Fibroblast of lung (primary cell): ENCODE results near the gene SUMF2. TPM values are rescaled to one million over a fixed set of nuclear protein-coding genes. Genes with fewer than 3 reads are reported as not detected.
"Not testable (repeated sequence)": the region's sequence is repeated elsewhere in the genome, so short reads cannot be mapped to it uniquely, and the experiment has no call there.

ENCODE experiments used
- DNase-seq, 2 donors: peaks; one replicate each; pipeline versions ENCODE4 v3.0.0 to v3.0.0-alpha.2; 2010; ENCODE audit warnings: low read depth in 2 of 2
- H2AFZ ChIP-seq: 2 replicates; pipeline ENCODE4 v1.5.1; 2012; ENCODE audit warnings: low read length, control low read depth, inconsistent platforms
- H3K27ac ChIP-seq: 2 replicates; pipeline ENCODE4 v1.5.1; 2011; ENCODE audit warnings: low read length, control low read depth; ENCODE audit not compliant: insufficient read depth
- H3K27me3 ChIP-seq: 2 replicates; pipeline ENCODE4 v1.5.1; 2011; ENCODE audit warnings: mild to moderate bottlenecking, low read length; ENCODE audit not compliant: control insufficient read depth, insufficient read depth
- H3K36me3 ChIP-seq: 2 replicates; pipeline ENCODE4 v1.5.1; 2011; ENCODE audit warnings: low read length; ENCODE audit not compliant: control insufficient read depth, insufficient read depth
- H3K4me1 ChIP-seq: 2 replicates; pipeline ENCODE4 v1.5.1; 2011; ENCODE audit warnings: low read length; ENCODE audit not compliant: control insufficient read depth, insufficient read depth; ENCODE audit errors: extremely low read depth
- H3K4me2 ChIP-seq: 2 replicates; pipeline ENCODE4 v1.5.1; 2011; ENCODE audit warnings: low read length, control low read depth; ENCODE audit not compliant: insufficient read depth; ENCODE audit errors: extremely low read depth
- H3K4me3 ChIP-seq, 4 experiments: fragments of 200-600 bp in 1 of 4; sonication (generic) in 1 of 4; replicated peaks in 1 of 4; 2 replicates each; pipeline ENCODE4 v1.5.1; 2011 to 2016; ENCODE audit warnings: low read length in 4 of 4, low read depth in 3 of 4, mild to moderate bottlenecking in 3 of 4, control low read depth in 2 of 4, inconsistent platforms in 1 of 4, mixed read lengths in 1 of 4; ENCODE audit not compliant: insufficient read depth in 1 of 4; ENCODE audit errors: control extremely low read depth in 1 of 4
- H3K79me2 ChIP-seq: 2 replicates; pipeline ENCODE4 v1.5.1; 2012; ENCODE audit warnings: mild to moderate bottlenecking, low read length, inconsistent platforms; ENCODE audit not compliant: control insufficient read depth, insufficient read depth
- H3K9ac ChIP-seq: 2 replicates; pipeline ENCODE4 v1.5.1; 2011; ENCODE audit warnings: mild to moderate bottlenecking, low read length, control low read depth; ENCODE audit not compliant: insufficient read depth
- H3K9me3 ChIP-seq: 2 replicates; pipeline ENCODE4 v1.5.1; 2012; ENCODE audit warnings: low read depth, low read length; ENCODE audit not compliant: control insufficient read depth, insufficient read depth
- H4K20me1 ChIP-seq: 2 replicates; pipeline ENCODE4 v1.5.1; 2011; ENCODE audit warnings: low read length; ENCODE audit not compliant: control insufficient read depth, insufficient read depth; ENCODE audit errors: extremely low read depth
- EZH2 ChIP-seq: IDR thresholded peaks from 2 replicates; pipeline ENCODE4 v1.5.1; 2012; ENCODE audit warnings: low read length, control low read depth, mild to moderate bottlenecking; ENCODE audit errors: missing control alignments
- polyA plus RNA-seq, 2 donors: library from polyadenylated mRNA; depleted of rRNA in 1 of 2; stranded (reverse) in 1 of 2; unstranded in 1 of 2; fragments of >200 nt; gene quantifications; 2 replicates each; pipeline ENCODE4 v1.2.1, GENCODE V29; 2011 to 2012; ENCODE audit warnings: missing spikeins in 1 of 2
- total RNA-seq: library from RNA; depleted of rRNA; stranded (reverse); fragments of >200 nt; gene quantifications from 2 replicates; pipeline ENCODE4 v1.2.1, GENCODE V29; 2014
- TF ChIP-seq, protein P1 (sequence below), 2 donors: IDR thresholded peaks in 1 of 2; conservative IDR thresholded peaks in 1 of 2; 1 replicate in 1 of 2; 2 replicates in 1 of 2; pipeline ENCODE4 v1.5.1; 2011 to 2012; ENCODE audit warnings: low read length in 2 of 2, control low read depth in 1 of 2, inconsistent platforms in 1 of 2, low read depth in 1 of 2, mild to moderate bottlenecking in 1 of 2

Gene SUMF2
- total and polyA plus RNA-seq, 2 donors (not counting 1 experiment from before 2014, with no cell fraction given), result 118 to 229 TPM

DNA sequence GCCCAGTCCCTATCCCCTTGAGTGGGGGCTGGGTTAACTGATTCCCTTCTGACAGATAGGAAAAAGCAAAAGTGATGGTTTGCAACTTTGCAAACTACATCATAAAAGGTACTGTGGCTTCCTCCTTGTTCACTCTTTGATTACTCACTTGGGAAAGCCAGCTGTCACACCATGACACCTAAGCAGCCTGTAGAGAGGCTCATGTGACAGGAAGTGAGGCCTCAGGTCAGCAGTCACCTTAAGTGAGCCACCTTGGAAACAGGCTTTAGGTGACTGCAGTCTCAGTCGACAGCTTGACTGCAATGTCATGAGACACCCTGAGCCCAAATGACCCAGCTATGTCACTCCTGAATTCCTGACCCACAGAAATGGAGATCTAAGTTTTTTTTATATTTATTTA, 46.5 kb downstream of the SUMF2 start:
- H2AFZ ChIP-seq, result no peak overlapping the region
- no peak for DNase-seq
- H3K79me2 ChIP-seq, result peaks cover 6% of the 10 kb centered on the region
- H3K27ac ChIP-seq, result no peak overlapping the region
- no peak overlapping the region for H3K4me2 ChIP-seq
- H3K9me3 ChIP-seq, result no peaks in the 10 kb centered on the region
- H3K4me3 ChIP-seq, result no peak overlapping the region
- H3K27me3 ChIP-seq, result no peaks in the 10 kb centered on the region
- H3K4me1 ChIP-seq, result no peaks in the 10 kb centered on the region
- H3K9ac ChIP-seq, result no peak overlapping the region
- TF ChIP-seq, protein P1, sequence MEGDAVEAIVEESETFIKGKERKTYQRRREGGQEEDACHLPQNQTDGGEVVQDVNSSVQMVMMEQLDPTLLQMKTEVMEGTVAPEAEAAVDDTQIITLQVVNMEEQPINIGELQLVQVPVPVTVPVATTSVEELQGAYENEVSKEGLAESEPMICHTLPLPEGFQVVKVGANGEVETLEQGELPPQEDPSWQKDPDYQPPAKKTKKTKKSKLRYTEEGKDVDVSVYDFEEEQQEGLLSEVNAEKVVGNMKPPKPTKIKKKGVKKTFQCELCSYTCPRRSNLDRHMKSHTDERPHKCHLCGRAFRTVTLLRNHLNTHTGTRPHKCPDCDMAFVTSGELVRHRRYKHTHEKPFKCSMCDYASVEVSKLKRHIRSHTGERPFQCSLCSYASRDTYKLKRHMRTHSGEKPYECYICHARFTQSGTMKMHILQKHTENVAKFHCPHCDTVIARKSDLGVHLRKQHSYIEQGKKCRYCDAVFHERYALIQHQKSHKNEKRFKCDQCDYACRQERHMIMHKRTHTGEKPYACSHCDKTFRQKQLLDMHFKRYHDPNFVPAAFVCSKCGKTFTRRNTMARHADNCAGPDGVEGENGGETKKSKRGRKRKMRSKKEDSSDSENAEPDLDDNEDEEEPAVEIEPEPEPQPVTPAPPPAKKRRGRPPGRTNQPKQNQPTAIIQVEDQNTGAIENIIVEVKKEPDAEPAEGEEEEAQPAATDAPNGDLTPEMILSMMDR (conservative IDR thresholded peaks at IDR 0.05 in 1 of 2, IDR thresholded peaks at IDR 0.05 in 1 of 2; ENCODE audit: low read depth in 1 of 2, low read length in 2 of 2), result no peak
- TF ChIP-seq EZH2, result no peak
- H4K20me1 ChIP-seq, result no peaks in the 10 kb centered on the region
- H3K36me3 ChIP-seq, result no peaks in the 10 kb centered on the region

DNA sequence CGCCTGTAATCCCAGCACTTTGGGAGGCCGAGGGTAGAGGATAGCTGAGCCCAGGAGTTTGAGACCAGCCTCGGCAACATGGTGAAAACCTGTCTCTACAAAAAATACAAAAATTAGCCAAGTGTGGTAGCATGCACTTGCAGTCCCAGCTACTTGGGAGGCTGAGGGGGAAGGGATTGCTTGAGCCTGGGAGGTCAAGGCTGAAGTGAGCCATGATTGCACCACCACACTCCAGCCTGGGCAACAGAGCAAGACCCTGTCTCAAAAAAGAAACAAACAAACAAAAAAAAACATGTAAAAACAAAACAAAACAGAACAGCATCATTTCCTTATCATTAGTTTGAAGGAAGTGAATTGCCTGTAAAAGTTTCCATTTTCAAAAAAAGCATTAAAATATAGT, 48.2 kb downstream of the SUMF2 start:
- not testable (repeated sequence) for H3K36me3 ChIP-seq, H3K27ac ChIP-seq, H3K4me3 ChIP-seq, H3K4me2 ChIP-seq, H3K9ac ChIP-seq, H3K4me1 ChIP-seq, H2AFZ ChIP-seq, DNase-seq, H4K20me1 ChIP-seq, H3K27me3 ChIP-seq, H3K79me2 ChIP-seq, H3K9me3 ChIP-seq

DNA sequence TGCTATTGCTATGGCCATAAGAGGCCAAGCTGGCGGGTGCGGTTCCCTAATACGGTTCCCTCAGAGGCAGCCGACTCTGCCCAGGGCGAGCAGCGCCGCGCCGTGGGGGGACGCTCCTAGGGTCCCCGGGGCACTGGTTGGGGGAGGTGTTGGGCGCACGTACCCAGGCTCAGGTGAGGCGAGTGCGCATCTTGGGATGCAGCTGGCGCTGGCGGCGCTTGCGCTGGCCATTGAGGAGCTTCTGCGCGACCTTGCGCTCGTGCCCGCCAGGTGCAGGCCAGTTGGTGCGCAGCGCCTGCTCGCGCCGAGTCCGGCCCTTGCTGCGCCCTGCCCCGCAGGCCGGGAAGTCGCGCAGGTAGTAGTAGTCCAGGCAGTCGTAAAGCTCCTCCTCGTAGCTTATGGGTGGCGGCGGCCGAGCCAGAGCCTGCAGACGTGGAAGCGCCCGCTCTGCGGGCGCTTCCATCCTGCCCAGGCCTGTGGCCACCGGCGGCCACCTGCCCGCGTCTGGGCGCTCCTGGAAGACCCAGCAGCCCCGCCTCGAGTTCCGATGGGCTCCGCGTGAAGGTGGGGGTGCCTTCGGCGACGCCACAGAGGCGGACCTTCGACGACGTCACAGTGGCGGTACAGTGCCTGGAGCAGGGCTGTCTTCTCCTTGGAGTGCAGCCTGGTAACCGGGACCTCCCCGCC, 51.9 kb downstream of the SUMF2 start, which contains the start of gene NUPR2:
Gene NUPR2, minus strand, starts transcription at position 566 of the 687 bp plus-strand sequence. Its CDS starts 103 bp downstream, at position 463.
- no peak for DNase-seq
- H3K79me2 ChIP-seq, result no peaks in the 10 kb centered on the region

More for the DNA sequence above, 51.9 kb downstream of the SUMF2 start, which contains the start of gene NUPR2:
- Histone ChIP-seq H3K4me1 (no peaks in the 10 kb centered on the region), H3K27me3 (no peaks in the 10 kb centered on the region), H3K9ac (no peak within 1 kb of the TSS), H4K20me1 (no peaks in the 10 kb centered on the region), H2AFZ (no peak within 1 kb of the TSS), H3K4me3 (no peak within 1 kb of the TSS), H3K36me3 (no peaks in the 10 kb centered on the region), H3K9me3 (no peaks in the 10 kb centered on the region), H3K27ac (no peak within 1 kb of the TSS), H3K4me2 (no peak within 1 kb of the TSS)
- TF ChIP-seq EZH2, result no peak
- TF ChIP-seq, protein P1 (conservative IDR thresholded peaks at IDR 0.05 in 1 of 2, IDR thresholded peaks at IDR 0.05 in 1 of 2; ENCODE audit: low read depth in 1 of 2, low read length in 2 of 2), result no peak
